ENCODE data around the gene SLC9C2. TPM values are rescaled to one million over a fixed set of nuclear protein-coding genes. Genes with fewer than 3 reads are reported as not detected.

Gene SLC9C2
- total RNA-seq, 1 experiment from 2014 or later, result not detected

DNA sequence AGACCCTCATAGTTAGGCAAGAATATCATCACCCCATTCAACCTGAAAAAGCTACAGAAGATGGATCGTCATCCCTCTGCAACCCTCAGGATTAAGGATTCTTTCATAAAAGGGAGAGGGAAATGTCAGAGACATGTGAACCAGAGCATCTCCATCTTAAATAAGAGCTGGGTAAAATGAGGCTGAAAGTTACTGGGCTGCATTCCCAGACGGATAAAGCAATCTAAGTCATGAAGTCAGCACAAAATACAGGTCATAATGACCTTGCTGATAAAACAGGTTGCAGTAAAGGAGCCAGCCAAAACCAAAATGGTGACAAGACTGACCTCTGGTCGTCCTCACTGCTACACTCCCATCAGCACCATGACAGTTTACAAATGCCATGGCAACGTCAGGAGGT is 103.1 kb downstream of the SLC9C2 start:
- Mint-ChIP-seq H3K9me3 (peaks cover 55% of the 10 kb centered on the region), H3K27ac (no peak overlapping the region), H3K27me3 (ENCODE audit: low read depth) (no peaks in the 10 kb centered on the region), H3K36me3 (peaks cover 44% of the 10 kb centered on the region), H3K4me1 (0 out of 2 replicates have a peak, but pooled peaks cover 3% of the 10 kb centered on the region), H3K4me3 (no peak overlapping the region)
- POLR2A ChIA-PET, result no interaction called here
- TF ChIP-seq IRF2 (CRISPR knock-in tag; IDR thresholded peaks at IDR 0.05; ENCODE audit: borderline replicate concordance, low read depth) (no peak), ZNF232 (CRISPR knock-in tag; IDR thresholded peaks at IDR 0.05) (no peak), SMAD3 (CRISPR knock-in tag; IDR thresholded peaks at IDR 0.05; ENCODE audit: borderline replicate concordance) (no peak), NFE2L1 (CRISPR knock-in tag; IDR thresholded peaks at IDR 0.05) (no peak), CREM (CRISPR knock-in tag; IDR thresholded peaks at IDR 0.05) (no peak), CREB1 (CRISPR knock-in tag; IDR thresholded peaks at IDR 0.05) (no peak), RELA (CRISPR knock-in tag; IDR thresholded peaks at IDR 0.05; ENCODE audit: borderline replicate concordance) (no peak)
- TF ChIP-seq, protein P1, sequence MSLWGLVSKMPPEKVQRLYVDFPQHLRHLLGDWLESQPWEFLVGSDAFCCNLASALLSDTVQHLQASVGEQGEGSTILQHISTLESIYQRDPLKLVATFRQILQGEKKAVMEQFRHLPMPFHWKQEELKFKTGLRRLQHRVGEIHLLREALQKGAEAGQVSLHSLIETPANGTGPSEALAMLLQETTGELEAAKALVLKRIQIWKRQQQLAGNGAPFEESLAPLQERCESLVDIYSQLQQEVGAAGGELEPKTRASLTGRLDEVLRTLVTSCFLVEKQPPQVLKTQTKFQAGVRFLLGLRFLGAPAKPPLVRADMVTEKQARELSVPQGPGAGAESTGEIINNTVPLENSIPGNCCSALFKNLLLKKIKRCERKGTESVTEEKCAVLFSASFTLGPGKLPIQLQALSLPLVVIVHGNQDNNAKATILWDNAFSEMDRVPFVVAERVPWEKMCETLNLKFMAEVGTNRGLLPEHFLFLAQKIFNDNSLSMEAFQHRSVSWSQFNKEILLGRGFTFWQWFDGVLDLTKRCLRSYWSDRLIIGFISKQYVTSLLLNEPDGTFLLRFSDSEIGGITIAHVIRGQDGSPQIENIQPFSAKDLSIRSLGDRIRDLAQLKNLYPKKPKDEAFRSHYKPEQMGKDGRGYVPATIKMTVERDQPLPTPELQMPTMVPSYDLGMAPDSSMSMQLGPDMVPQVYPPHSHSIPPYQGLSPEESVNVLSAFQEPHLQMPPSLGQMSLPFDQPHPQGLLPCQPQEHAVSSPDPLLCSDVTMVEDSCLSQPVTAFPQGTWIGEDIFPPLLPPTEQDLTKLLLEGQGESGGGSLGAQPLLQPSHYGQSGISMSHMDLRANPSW (CRISPR knock-in tag; conservative IDR thresholded peaks at IDR 0.05; ENCODE audit: low read depth), result no peak
- ATAC-seq (no peak), DNase-seq (ENCODE audit: low spot score) (no peak)
- CTCF ChIA-PET, result no interaction called here

DNA sequence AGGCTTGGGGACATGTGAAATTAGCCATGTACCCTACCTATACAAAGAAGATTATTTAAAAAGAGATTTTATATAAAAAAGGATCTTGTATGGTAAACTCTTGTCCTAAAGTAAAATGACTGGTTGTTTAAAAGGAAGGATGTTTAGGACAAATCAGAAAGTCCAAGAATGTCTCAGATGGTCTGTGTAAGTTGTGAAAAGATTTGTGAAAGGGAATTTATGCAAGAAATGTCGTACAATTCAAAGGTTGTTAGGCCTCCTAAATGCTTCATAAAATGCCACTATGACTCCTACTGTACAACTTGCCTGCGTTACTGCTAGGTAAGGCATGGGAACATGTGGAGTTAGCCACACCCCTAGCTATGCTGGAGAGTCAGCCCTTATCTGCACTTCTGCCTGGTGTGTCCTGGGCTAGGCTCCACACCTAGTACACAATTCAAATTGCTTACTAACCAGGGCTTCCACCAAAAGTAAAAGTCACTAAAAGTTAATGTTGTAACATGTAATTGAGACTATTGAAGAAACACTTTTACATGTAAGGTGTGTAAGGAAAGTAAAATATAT is 106.0 kb downstream of the SLC9C2 start:
- peaks cover 72% of the 10 kb centered on the region for H3K36me3 Mint-ChIP-seq

More for the DNA sequence above, 106.0 kb downstream of the SLC9C2 start:
- TF ChIP-seq ZNF396 (CRISPR knock-in tag; IDR thresholded peaks at IDR 0.05; ENCODE audit: borderline replicate concordance) (no peak), EMX1 (CRISPR knock-in tag; IDR thresholded peaks at IDR 0.05) (no peak), IRF2 (CRISPR knock-in tag; IDR thresholded peaks at IDR 0.05; ENCODE audit: borderline replicate concordance, low read depth) (no peak), NFE2L1 (CRISPR knock-in tag; IDR thresholded peaks at IDR 0.05) (no peak), ZNF423 (CRISPR knock-in tag; IDR thresholded peaks at IDR 0.05) (no peak), ZNF263 (CRISPR knock-in tag; IDR thresholded peaks at IDR 0.05; ENCODE audit: low read depth) (no peak), CREM (CRISPR knock-in tag; IDR thresholded peaks at IDR 0.05) (no peak)
- TF ChIP-seq, protein P1 (CRISPR knock-in tag; conservative IDR thresholded peaks at IDR 0.05; ENCODE audit: low read depth), result no peak
- TF ChIP-seq, protein P2, sequence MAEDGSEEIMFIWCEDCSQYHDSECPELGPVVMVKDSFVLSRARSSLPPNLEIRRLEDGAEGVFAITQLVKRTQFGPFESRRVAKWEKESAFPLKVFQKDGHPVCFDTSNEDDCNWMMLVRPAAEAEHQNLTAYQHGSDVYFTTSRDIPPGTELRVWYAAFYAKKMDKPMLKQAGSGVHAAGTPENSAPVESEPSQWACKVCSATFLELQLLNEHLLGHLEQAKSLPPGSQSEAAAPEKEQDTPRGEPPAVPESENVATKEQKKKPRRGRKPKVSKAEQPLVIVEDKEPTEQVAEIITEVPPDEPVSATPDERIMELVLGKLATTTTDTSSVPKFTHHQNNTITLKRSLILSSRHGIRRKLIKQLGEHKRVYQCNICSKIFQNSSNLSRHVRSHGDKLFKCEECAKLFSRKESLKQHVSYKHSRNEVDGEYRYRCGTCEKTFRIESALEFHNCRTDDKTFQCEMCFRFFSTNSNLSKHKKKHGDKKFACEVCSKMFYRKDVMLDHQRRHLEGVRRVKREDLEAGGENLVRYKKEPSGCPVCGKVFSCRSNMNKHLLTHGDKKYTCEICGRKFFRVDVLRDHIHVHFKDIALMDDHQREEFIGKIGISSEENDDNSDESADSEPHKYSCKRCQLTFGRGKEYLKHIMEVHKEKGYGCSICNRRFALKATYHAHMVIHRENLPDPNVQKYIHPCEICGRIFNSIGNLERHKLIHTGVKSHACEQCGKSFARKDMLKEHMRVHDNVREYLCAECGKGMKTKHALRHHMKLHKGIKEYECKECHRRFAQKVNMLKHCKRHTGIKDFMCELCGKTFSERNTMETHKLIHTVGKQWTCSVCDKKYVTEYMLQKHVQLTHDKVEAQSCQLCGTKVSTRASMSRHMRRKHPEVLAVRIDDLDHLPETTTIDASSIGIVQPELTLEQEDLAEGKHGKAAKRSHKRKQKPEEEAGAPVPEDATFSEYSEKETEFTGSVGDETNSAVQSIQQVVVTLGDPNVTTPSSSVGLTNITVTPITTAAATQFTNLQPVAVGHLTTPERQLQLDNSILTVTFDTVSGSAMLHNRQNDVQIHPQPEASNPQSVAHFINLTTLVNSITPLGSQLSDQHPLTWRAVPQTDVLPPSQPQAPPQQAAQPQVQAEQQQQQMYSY (CRISPR knock-in tag; IDR thresholded peaks at IDR 0.05), result no peak
- Mint-ChIP-seq H3K27me3 (ENCODE audit: low read depth) (no peaks in the 10 kb centered on the region), H3K4me3 (no peak overlapping the region), H3K9me3 (peaks cover 83% of the 10 kb centered on the region), H3K27ac (no peak overlapping the region), H3K4me1 (no peaks in the 10 kb centered on the region)
- ChIA-PET CTCF (no interaction called here), POLR2A (no interaction called here)
- no peak for DNase-seq (ENCODE audit: low spot score)
- no peak for ATAC-seq
